ENCODE data around the gene ZBTB5.
"Not testable (repeated sequence)": the region's sequence is repeated elsewhere in the genome, so short reads cannot be mapped to it uniquely, and the experiment has no call there.

The ZBTB5 gene

GRCh38 chr9:37408933-37409710 is 56.1 kb downstream of the ZBTB5 start:
- DNase-seq (ENCODE audit: low read depth in 1 of 2, low spot score in 1 of 2): peak; percentile 25 to 65

GRCh38 chr9:37407468-37407867 is 57.8 kb downstream of the ZBTB5 start:
- DNase-seq (ENCODE audit: low read depth in 1 of 2, low spot score in 1 of 2): no peak

DNA sequence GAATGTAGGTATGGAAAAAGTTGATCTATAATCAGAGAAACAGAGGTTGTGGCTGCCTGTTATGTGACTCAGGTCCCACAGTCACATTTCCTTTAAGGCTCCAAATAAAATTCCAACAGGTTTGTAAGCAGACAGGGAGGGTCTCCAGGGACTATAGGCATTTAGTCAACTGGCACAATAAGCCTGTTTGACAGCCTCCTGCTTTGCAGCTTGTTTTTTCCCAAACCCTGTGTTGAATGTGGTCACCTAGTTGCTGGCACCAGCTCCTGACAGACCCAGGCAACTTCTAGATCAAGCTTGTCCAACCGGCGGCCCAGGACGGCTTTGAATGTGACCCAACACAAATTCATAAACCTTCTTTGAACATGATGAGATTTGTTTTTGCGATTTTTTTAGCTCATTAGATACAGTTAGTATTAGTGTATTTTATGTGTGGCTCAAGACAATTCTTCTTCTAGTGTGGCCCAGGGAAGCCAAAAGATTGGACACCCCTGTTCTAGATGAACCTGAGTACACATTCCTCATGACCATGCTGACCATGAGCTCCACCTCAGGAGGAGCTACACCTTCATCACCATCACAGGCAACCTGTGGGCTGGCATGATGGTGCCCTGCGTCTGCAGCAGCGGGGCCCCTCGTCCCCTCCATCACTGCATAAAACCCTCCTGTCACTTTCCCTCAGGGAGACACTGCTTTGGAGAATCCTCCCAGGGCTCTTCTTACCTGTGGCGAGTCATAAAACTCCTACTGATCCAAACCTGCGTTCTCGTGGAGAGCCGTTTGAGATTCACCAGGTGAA is 58.4 kb downstream of the ZBTB5 start:
- no peak for DNase-seq (ENCODE audit: low read depth in 1 of 2, low spot score in 1 of 2)

DNA sequence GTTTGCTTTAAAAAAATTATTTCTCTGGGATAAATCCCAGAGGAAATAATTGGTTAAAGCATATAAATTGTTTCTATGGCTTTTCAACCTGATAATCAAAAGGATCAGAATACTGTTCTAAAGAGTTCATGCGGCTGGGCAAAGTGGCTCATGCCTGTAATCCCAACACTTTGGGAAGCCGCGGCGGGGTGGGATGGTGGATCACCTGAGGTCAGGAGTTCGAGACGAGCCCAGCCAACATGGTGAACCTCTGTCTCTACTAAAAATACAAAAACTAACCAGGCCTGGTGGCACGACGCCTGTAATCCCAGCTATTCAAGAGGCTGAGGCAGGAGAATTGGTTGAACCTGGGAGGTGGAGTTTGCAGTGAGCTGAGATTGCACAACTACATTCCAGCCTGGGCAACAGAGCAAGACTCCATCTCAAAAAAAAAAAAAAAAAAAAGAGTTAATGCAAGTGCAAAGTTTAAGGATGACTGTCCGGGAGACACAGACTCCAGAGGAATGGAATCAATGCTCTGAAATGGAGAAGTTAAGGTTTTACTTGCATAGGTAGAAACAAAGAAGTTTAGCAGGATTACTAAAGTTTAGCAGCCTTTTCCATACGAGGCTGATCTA is 59.4 kb downstream of the ZBTB5 start:
- no peak for DNase-seq (ENCODE audit: low read depth in 1 of 2, low spot score in 1 of 2)

DNA sequence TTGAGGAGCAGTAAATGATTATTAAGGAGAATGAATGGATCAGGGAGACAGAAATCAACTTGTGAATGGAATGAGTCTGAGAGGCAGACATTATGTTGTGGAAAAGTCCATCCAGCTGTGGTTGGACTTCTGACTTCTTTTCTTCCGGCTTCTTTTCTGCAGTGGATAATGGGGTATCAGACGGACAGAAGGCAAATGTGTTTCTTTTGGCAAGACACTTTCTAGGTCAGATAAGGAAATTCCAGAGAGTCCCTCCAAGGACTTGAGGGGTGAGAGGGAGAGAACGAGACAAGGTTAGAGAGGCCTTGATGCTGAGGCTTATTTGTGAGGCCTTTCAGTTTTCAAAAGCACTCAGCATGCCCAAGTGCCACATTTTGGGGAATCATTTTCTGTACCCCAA is 59.9 kb downstream of the ZBTB5 start:
- DNase-seq (ENCODE audit: low read depth in 1 of 2, low spot score in 1 of 2): no peak

DNA sequence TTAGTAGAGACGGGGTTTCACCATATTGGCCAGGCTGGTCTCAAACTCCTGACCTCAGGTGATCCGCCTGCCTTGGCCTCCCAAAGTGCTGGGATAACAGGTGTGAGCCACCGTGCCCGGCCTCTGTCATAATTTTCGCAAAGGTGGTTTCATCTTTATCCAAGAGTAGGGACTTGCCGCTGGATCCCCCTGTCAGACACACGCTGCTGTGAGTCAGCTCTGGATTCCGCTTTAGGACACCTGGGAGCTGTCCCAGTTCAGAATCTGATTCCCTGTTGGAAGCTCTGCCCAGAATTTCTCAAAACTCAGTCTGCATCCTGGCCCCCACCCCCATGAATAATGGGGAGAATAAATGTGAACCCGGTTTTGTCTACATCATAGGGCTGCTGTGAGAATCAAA is 60.7 kb downstream of the ZBTB5 start:
- DNase-seq (ENCODE audit: low read depth in 1 of 2, low spot score in 1 of 2): no peak

GRCh38 chr9:37399336-37399735 is 65.9 kb downstream of the ZBTB5 start:
- DNase-seq (ENCODE audit: low read depth in 1 of 2, low spot score in 1 of 2): no peak

- DNase-seq (ENCODE audit: low read depth in 1 of 2, low spot score in 1 of 2): no peak
Measured at GRCh38 chr9:37398464-37399025, 66.7 kb downstream of the ZBTB5 start.

- DNase-seq (ENCODE audit: low read depth in 1 of 2, low spot score in 1 of 2): not testable (repeated sequence)
Measured at GRCh38 chr9:37397948-37398347, 67.3 kb downstream of the ZBTB5 start.

DNA sequence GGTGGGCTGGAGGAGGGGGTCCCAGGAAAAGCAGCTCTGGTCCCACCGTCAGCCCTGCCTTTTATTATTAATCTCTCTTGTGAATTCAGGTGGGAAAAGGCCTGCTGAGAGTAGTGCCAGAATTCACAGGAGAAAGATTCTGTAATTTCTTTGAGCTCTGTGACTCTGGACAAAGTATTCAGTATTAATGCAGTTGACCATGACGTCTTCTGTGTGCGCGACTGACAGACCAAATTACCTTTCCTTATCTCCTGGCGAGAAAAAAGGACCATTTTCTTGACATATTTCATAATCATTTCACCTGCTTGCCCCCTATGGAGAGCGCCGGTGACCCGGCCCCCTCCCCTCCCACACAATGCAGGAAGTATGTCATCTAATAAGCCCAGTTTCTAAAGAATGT is 69.6 kb downstream of the ZBTB5 start:
- DNase-seq (ENCODE audit: low read depth in 1 of 2, low spot score in 1 of 2): no peak

GRCh38 chr9:37395229-37395628 is 70.0 kb downstream of the ZBTB5 start:
- DNase-seq (ENCODE audit: low read depth in 1 of 2, low spot score in 1 of 2): no peak

DNA sequence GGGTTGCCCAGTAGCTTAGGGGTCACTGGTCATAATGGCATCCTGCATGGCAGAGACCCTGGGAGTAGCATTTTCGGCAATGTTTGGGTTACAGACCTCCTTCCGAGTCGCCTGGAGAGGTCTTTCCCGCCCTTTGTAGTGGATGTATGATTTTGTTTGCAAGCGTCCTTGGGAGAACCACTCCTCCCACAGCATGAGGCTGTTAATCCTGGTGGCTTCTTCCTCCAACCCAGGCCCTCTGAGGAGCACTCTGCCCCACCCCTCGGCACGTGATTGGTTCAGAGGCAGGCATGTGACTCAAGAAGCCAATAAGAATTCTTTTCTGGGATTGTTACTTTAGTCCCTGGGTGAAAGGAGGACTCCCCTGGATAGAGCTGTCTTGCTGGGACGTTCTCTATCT is 73.0 kb downstream of the ZBTB5 start:
- no peak for DNase-seq (ENCODE audit: low read depth in 1 of 2, low spot score in 1 of 2)

GRCh38 chr9:37390759-37391158 is 74.5 kb downstream of the ZBTB5 start:
- DNase-seq (ENCODE audit: low read depth in 1 of 2, low spot score in 1 of 2): no peak

Data from activated T-helper 1 cell treated with anti-CD3 and anti-CD28 coated beads, Interleukin-2, amount 50 U/mL, for 16 hours (primary cell).